ENCODE data around the gene DRD5.

DNA sequence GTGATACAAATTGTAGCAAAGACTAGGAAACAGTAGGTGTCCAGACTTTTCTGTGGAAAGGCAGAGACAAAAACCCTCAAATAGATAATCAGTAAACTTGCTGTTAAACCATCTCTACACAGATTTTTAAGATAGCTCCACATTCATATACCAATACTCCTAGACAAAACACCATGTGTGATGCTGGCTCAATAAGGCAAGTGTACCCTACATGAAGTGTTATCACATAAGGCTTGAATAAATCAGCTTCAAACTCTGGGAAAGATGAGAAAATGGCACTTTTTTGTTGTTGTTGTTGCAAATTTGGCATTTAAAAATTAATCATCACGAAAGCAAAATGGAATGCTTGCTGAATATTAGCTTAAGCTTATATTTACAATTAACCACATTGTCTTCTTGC is 45.1 kb downstream of the DRD5 start:
- TF ChIP-seq, protein P1, sequence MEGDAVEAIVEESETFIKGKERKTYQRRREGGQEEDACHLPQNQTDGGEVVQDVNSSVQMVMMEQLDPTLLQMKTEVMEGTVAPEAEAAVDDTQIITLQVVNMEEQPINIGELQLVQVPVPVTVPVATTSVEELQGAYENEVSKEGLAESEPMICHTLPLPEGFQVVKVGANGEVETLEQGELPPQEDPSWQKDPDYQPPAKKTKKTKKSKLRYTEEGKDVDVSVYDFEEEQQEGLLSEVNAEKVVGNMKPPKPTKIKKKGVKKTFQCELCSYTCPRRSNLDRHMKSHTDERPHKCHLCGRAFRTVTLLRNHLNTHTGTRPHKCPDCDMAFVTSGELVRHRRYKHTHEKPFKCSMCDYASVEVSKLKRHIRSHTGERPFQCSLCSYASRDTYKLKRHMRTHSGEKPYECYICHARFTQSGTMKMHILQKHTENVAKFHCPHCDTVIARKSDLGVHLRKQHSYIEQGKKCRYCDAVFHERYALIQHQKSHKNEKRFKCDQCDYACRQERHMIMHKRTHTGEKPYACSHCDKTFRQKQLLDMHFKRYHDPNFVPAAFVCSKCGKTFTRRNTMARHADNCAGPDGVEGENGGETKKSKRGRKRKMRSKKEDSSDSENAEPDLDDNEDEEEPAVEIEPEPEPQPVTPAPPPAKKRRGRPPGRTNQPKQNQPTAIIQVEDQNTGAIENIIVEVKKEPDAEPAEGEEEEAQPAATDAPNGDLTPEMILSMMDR (IDR thresholded peaks at IDR 0.05): no peak
- no peak for TF ChIP-seq POLR2A (IDR thresholded peaks at IDR 0.05)
- TF ChIP-seq POLR2AphosphoS5 (IDR thresholded peaks at IDR 0.05): no peak

Measured in stomach (tissue), 4 donors.